Mammary epithelial cell (primary cell): ENCODE data around the gene OXSM.

Experiments
- CTCF ChIP-seq, 2 donors: IDR thresholded peaks in 1 of 2; conservative IDR thresholded peaks in 1 of 2; 2 replicates each; pipeline ENCODE4 v1.5.1; 2011 to 2012; ENCODE audit warnings: inconsistent platforms in 2 of 2, low read length in 2 of 2, mild to moderate bottlenecking in 2 of 2, control low read depth in 1 of 2, low read depth in 1 of 2; ENCODE audit not compliant: insufficient read depth in 1 of 2; ENCODE audit errors: extremely low read depth in 1 of 2
- EZH2 ChIP-seq: IDR thresholded peaks from 2 replicates; pipeline ENCODE4 v1.6.1; 2012; ENCODE audit warnings: low read length, inconsistent platforms, borderline replicate concordance

- TF ChIP-seq CTCF (conservative IDR thresholded peaks at IDR 0.05 in 1 of 2, IDR thresholded peaks at IDR 0.05 in 1 of 2; ENCODE audit: extremely low read depth in 1 of 2, insufficient read depth in 1 of 2, low read depth in 1 of 2, low read length in 2 of 2) (no peak), EZH2 (no peak)
Measured at GRCh38 chr3:25787689-25788088, 2.2 kb upstream of the OXSM start.
